Hematopoietic multipotent progenitor cell treated with erythropoietin and hydrocortisone succinate and interleukin-3 and kit ligand, for 17 days (in vitro differentiated cells): ENCODE results near the gene DOCK2.
"Not testable (repeated sequence)": the region's sequence is repeated elsewhere in the genome, so short reads cannot be mapped to it uniquely, and the experiment has no call there.

ENCODE experiments used
- DNase-seq: peaks from one replicate; pipeline ENCODE4 v3.0.0-alpha.2; 2015; ENCODE audit warnings: low spot score

DOCK2 gene

DNA sequence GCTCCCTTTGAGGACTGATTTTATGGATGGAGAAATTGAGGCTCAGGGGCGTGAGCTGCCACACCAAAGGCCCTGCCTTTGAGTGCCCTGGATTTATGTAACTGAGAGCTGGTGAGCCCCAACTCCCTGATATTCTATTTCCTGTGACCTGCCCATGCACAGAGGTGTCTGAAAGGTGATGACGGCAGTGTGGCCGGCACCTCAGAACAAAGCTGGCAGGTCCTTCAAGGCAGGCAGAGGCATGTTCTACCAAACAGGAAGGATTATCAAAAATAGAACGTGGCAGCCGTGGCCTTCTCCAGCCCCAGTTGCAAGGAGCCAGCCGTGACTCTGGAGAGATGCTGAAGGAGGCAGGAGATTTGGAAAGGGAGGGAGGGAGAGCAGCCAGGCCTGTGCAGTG, 307.0 kb downstream of the DOCK2 start:
- DNase-seq, result no peak

DNA sequence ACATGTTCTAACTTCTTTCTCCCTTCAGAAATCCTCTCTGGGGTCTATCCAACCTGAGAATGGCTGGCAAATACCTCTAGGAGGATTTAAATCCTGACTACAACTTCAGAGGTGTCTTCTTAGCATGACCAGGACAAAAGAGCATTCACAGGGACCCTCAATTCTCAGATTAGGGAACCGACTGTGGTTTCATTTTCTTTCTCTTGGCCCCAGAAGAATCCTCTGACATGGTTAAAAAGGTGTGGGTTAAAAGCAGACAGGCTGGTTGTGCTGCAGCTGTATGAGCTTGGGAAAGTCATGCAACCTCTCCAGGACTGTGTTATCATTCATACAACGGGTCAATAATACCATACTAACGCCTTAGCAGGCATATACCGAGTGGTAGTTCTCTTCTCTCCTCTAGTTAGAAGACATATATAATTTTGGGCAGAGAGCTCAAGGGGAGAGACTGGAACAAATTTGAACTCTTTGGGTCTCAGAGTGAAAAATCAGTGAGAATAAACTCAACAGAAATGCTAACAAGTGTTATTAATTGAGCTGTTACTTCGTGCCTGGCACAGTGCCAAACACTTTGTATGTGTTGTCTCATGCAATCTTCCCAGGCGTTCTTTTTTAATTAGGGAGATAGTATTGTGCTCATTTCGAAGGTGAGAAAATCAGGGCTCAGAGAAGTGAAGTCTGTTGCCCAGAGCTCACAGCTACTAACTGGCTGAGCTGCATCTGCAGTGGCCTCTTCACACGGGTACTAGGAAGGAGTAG, 308.0 kb downstream of the DOCK2 start:
- peak; percentile 12 for DNase-seq

DNA sequence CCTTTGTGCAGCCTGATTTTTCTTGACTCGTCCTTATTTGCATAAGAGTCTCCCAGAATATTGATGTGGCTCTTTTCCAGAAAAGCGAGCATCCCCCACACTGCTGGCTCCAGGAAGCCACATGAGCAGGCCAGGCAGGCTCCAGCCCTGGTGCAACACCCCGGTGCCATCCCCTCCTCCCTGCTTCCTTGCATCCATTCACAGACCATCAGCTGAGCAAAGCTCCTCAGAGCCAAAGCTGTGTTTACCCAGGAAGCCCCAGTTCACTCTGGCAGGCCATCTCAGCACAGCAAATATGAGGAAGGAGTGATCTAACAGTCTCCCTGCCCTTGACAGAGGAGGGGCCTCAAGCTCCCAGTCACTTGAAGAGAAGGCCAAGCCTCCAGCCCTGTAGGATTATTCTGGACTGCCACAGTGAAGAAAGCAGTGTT, 308.8 kb downstream of the DOCK2 start:
- no peak for DNase-seq

DNA sequence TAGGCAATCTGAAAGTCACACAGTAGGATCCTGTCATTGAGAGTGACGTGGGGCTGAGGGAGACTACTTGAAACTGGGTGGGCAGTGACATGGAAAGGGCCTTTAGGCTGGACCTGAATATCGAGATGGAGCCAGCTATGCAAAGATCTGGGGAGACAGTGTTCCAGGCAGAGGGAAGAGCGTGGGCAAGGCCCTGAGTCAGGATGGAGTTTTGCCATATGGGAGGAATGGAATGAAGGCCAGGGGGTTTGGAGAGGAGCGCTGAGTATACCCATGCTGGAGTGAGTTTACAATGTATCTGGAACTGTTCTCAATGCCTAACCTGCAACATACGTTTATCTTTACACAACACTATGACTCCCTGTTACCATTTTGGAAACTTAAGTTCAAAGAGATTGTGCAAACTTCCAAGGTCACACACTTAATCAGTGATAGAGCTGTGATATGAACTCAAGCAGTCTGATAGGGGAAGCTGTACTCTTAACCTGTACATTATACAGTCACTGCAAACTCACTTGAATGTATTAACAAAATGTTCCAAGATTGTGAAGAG, 309.7 kb downstream of the DOCK2 start:
- no peak for DNase-seq

DNA sequence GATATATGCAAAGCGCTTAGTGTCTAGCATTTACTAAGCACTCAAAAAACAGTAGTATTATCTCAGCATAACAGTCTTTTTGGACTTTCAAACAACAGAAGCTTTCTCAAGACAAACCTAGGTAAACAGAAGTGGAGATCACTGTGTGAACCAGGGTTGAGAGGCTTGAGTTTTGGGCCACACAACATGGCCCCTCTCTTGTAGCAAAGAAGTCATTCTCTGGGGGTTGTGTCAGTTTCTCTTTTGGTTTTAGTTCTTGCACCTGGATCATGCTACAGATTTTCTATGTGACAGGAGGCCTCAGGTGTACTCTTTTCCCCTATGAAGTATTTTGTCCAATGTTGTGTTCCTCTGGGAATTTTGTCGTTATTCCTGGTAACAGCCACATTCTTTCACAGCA, 313.3 kb downstream of the DOCK2 start:
- no peak for DNase-seq

DNA sequence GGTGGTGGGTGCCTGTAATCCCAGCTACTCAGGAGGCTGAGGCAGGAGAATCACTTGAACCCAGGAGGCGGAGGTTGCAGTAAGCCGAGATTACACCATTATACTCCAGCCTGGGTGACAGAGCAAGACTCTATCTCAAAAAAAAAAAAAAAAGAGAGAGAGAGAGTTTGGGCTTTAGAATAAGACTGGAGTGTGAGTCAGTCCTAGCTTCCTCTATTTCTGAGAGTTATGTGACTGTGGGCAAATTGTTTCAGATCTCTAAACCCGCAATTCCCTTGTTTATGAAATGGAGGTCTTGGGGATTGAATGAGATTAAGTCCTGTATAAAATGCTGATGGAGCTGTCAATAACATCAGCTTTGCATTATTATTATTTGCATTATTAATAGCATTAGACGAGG, 316.1 kb downstream of the DOCK2 start:
- DNase-seq, result not testable (repeated sequence)

DNA sequence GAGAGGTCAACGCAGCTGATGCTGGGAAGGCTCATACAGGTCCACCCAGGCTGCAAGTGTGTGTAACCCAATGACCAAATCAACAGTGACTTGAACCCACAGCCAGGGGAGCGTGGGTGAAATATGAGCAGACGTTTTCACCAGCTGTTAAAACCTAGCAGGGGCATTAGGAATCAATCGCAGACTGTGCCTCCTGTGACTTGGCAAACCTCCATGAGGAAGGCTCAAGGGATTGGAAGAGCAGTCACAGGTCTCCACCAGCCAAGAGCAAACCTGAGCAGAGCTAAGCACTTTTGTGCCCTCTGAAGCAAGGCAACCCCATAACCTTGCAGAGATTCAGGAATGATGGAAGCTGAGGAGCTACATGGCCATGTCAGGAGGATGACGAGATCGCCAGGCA, 317.7 kb downstream of the DOCK2 start:
- DNase-seq, result no peak

DNA sequence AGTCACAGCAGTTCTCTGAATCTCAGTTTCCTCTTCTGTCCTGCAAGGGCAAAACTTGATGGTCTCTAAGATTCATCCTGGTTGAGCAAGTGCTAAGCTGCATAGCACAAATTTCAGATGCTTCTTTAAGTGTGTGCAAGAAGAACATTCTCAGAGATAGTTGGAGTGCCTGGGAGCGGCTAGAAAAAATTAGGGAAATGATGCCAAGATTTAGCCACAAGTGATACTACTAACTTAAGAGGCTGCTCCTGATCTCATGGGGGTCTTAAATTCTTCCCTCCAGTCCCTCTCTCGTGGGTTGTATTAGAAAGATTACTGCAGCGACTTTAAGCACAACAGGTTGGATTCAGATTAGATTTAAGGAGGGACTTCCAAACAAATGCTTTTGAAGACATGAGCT, 319.1 kb downstream of the DOCK2 start:
- DNase-seq, result no peak

DNA sequence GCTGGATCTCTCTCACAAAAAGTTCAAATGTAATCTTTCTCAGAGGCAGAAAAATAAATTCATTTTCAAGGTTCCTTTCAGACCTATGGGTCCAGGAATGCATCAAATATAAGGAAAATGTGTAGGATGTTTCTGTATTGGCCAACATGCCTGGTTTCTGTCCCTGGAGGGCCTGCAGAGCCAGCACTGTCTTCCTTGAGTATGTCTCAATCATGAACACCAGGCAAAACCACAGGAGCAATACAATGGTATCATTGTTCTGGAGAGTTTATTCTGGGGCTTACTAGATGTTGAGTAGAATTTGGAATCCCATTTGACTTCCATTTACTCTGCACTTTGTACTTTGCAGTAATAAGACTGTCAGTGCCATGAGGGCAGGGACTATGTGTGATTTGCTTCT, 319.7 kb downstream of the DOCK2 start:
- no peak for DNase-seq

DNA sequence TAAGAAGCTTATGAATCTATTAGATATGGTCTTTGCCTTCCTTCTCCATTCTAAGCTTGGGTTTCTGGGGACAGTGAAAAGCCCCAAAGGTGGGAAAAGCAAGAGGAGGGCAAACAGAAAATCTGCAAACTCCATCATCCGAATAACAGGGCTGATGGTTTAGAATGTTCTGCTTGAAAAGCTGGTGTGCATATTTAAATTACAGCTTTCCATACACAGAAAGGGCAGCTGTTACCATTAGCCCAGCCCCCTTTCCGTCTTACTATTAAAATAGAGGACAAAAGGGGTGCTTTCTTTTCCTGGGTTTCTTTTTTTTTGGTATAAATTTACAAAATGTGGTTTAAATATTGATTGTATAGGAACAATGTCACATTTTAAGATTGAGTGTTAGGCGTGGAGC, 321.2 kb downstream of the DOCK2 start:
- DNase-seq, result no peak

DNA sequence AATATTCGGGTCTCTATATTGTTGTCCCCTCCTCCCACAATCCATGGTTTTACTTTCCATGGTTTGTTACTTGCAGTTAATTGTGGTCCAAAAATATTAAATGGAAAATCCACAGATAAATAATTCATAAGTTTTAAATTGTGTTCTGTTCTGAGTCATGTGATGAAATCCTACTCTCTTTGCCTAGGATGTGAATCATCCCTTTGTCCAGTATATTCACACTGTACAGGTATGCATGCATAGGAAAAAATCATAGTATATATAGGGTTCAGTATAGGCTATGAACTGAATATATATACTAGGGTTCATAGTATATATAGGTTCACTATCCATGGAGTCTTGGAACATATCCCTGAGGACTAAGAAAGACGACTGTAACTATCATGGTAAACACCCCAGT, 323.6 kb downstream of the DOCK2 start:
- no peak for DNase-seq

DNA sequence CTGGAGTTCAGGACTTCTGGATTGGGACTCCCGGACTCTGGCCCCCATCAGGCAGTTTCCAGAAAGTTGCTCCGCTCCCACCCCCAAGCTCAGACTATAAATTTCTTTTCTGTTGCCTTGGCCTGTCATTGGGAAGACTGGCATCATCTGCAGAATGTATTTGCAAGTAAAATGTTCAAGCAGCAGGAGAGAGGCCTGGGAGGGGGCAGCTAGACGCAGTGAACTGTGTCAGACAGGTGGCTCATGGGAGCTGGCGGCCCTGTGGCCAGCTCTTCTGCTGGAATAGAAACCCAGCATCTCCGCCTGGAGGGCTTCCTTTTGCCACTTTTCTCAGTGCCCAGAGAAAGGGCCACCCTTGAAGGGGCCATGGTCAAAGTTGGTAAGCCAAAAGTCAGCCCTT, 327.2 kb downstream of the DOCK2 start:
- DNase-seq, result no peak

DNA sequence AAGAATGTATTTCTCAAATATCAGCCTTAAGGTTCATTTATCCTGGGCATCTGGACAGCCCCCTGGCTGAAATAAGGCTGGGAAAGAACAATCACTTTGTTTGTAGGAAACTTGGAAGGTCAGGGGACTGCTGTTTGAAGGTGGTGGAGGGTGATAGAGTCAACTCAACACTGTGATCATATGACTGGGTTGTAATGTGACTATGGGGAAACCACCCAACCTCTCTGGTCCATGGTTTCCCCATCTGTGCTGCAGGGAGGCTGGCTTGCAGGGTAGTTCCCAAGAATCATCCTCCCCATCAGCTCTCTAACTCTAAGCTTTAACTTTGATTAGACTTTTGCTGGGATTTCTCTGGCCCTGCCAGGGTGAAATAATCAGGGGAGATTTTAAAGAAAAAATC, 333.3 kb downstream of the DOCK2 start:
- no peak for DNase-seq

DNA sequence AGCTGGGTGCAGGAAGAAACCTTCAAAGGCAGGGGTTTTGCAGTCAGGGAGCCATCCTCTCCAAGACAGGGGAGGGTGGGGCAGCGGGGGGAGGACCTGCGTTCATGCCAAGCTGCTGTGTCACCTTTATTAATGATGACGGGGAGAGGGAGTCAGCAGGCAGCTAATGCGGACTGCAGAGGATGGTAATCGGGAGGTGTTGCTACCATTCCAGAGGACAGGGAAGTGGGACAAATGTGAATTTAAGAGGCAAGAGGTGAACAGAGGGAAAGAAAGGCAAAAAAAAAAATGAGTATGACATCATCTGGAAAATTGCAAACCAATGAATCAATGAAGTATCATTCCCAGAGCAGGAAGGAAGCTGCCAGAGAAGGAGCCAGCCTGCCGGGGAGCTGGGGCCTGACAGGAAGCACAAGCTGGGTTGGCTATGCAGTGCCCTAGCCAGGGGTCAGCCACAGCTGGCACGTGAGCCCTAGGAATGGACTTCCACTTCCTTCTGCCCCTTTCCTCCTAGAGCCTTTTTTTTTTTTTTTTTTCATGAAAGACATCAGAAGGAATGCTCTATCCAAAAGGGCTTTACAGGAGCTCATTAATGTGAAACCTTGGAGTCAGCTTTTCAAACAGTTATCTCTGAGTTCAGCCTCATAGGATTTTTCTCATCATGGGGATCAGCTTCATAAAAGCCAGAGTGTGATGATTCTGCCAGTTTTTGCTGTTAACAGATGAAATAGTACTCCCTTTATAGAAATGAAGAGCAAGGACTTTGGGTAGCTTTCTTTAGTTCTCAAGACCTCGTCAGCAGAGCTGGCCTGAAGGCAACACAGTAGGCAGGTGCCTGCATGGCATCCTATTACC, 334.1 kb downstream of the DOCK2 start:
- no peak for DNase-seq

DNA sequence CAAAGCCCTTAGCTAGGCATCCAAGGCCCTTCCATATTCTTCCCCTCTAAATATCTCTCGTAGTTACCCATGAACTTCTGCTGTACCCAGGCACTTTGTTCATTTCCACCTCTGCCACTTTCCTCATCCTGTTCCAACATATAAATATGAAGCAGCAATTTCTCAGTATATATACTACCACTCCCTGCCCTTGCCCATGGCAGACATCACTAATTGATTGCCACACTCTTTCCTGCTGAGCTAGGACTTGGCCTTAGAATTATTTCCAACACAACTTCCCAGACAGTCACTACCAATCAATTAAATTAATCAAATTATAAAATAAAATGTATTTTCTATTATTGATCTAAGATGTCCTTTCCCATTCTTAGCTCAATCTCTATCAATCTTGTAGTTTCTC, 334.7 kb downstream of the DOCK2 start:
- DNase-seq, result no peak

DNA sequence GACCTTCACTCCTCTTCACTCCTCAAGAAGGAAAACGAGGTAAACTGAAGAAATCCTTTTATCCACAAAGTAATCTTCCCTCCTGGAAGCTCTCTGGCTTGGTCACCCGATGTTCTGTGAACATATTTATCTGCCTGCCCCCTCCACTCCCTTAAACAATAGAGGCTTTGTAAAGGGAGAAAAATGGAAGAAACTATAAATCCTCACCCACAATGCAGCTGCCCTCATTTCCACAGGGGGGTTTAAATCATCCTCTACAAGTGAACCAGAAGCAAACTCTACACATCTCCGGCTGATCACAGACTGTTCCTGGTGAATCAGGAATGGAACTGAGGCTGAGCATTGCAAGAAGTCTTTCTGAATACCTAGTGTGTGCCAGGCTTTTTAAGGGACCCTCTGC, 336.0 kb downstream of the DOCK2 start:
- no peak for DNase-seq

DNA sequence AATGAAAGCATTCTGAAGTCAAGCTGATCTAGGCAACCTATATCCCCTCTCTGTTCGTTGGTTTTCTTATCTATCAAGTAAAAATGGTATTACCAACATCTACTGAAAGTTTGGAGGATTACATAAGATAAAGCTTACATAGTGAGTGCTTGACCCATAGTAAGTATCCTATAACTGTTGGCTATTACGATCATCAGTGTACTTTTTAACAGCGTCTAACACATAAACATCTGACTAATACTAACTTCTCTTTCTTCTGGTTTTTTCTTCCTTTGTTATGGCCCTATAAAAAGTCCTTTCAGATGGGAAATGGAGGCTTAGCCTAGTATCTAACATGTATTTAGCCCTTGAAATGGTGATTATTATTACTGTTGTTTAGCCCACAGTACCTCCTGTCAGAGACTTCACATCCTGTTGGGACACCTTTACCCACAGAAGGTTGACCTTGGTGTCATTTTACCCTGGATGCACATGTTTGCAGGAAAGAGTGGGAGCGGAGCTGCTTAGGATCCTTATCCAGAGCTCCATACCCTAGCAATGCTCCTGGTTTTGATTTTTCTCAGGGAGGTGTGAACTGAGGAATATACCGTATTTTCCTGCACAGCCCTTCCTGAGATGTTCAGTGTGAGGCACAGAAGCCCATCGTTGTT, 337.2 kb downstream of the DOCK2 start:
- DNase-seq, result no peak

DNA sequence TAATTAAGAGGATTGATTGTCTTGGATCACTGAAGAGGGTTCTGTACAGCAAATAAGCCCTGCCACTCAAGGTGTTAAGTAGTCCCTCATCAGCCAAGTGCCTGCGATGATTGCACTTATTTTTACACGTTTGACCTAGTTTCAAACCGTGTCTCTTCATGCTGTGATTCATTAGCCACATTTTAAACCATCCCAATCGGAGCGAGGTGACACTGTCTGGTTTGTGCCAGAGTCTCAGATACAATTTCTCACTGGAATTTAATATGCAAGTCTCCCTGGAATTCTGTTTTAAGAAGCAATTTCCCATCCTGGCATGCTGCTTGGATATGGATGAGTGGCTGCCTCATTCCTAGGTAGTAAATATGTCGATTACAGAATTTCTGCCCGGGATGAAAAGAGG, 341.6 kb downstream of the DOCK2 start:
- DNase-seq, result no peak

DNA sequence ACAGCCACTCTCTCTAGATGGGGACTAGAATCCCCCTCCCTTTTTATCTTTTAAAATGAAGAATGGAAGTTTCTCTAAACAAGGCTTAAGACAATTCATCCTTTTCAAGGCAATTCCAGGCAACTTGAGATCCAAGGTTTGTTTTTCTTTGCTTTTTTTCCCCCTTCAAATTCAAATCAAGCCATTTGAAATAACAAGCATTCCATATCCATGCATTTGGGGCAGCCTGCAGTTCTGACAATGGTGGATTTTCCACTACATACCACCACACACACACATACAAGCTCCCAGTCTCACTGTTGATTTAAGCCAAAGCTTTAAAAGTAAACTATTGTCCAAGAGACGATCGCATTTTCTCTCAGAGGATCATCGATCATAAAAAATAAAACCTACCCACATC, 342.8 kb downstream of the DOCK2 start:
- no peak for DNase-seq

DNA sequence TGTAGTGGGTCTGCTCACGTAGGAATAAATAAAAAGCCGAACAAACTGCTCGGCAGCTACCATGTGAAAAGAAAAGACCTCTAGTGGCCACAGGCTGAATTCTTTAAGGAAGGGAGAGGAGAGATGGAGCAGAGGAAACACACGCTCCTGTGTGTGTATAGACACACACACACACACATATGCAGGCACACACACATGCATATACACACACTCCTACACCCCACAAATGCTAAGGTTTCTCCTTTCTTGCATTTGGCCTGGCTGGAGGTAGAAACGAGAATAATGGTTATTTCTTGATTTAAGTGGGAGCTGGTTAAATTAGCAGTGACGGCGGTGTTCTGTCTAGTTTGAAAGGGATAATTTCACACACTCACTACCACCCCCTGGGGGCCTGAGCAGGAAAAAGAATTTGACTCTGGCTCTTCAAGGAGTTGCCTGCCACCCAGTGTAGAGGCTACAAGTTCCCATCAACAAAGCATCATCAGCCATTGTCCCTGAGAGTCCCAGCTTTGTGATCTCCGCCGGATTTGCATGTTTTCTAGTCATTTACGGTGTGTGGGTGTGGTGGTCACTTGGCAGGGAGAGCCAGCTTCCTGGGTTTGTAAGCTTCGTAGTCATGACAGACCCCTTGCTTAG, 343.5 kb downstream of the DOCK2 start, which contains the start of gene INSYN2B:
Gene INSYN2B, minus strand, starts transcription at position 78 of the 636 bp plus-strand sequence. CDS start 96,597 bp downstream, outside the sequence.
- no peak for DNase-seq

DNA sequence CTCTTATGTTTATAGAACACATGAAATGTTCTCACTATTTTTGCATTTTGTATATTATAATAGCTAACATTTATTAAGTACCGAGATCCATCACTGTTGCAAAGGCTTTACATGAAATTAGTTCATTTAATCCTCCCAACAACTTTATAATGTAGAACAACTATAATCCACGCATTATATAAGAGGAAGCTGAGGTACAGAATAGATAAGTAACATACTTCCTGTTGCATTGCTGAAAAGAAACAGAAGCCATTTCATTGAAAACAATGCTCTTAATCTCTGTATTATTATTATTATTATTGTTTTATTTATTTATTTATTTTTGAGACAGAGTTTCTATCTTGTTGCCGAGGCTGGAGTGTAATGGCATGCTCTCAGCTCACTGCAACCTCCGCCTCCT, 351.1 kb downstream of the DOCK2 start:
- DNase-seq, result no peak

DNA sequence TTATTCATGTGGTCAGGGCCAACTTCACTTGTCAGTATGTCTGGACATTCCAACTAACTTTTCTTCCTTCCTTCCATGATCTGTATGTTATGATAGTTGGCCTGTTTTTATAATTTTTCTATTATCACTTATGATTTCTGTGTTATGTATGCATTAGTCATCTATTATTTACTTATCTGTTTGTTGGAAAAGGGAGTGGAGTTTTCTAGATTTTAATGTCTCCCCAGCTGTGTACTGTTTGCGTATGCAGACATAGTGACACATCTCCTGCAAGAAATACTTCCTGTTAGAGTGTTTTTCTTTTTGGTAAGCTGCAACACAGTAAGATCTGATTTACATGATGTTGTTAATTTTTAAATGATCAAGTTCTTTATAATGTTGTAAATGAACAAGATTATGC, 351.9 kb downstream of the DOCK2 start:
- no peak for DNase-seq
